OCI-LY7 (cell line): ENCODE results near the gene CATSPERE. TPM values are rescaled to one million over a fixed set of nuclear protein-coding genes. Genes with fewer than 3 reads are reported as not detected.
"Not testable (repeated sequence)": the region's sequence is repeated elsewhere in the genome, so short reads cannot be mapped to it uniquely, and the experiment has no call there.

Experiments
- BruUV-seq: library from RNA; stranded (reverse); fragments of 400-500 nt; replicated peaks from 2 replicates; lab custom pipeline; 2021; lab: Mats Ljungman, UMichigan
- CTCF ChIA-PET: fragments of 300-600 bp; sonication (Branson Sonifier 250); formaldehyde crosslinking; loops from one replicate; lab custom pipeline; 2022; ENCODE audit warnings: antibody characterized with exemption; ENCODE audit not compliant: unreplicated experiment; lab: Charles Lee
- POLR2A ChIA-PET: fragments of 300-600 bp; sonication (Branson Sonifier 250); formaldehyde crosslinking; loops from one replicate; lab custom pipeline; 2022; ENCODE audit warnings: antibody characterized with exemption; lab: Charles Lee
- DNase-seq: peaks from one replicate; pipeline ENCODE4 v3.0.0-alpha.2; 2015; ENCODE audit warnings: low spot score
- H2AFZ ChIP-seq: fragments of 200-600 bp; sonication (generic), shearing (Covaris generic); 2 replicates; pipeline ENCODE4 v1.6.1; 2014; ENCODE audit warnings: mild to moderate bottlenecking, antibody characterized with exemption, low read length, moderate library complexity
- H3K27ac ChIP-seq: fragments of 200-600 bp; sonication (generic); 2 replicates; pipeline ENCODE4 v1.5.1; 2014; ENCODE audit warnings: mixed run types, low read depth, mild to moderate bottlenecking, moderate library complexity, low read length, inconsistent platforms; ENCODE audit not compliant: poor library complexity, severe bottlenecking
- H3K36me3 ChIP-seq: fragments of 200-600 bp; sonication (generic); 2 replicates; pipeline ENCODE4 v1.6.1; 2014; ENCODE audit warnings: mild to moderate bottlenecking, antibody characterized with exemption, low read length, moderate library complexity, mixed read lengths; ENCODE audit not compliant: insufficient read depth
- H3K4me1 ChIP-seq: fragments of 200-600 bp; sonication (generic); 2 replicates; pipeline ENCODE4 v1.5.1; 2014; ENCODE audit warnings: mild to moderate bottlenecking, low read length; ENCODE audit not compliant: insufficient read depth, poor library complexity, severe bottlenecking
- H3K4me2 ChIP-seq: fragments of 200-600 bp; sonication (generic); 2 replicates; pipeline ENCODE4 v1.6.1; 2014; ENCODE audit warnings: mild to moderate bottlenecking, low read length
- H3K4me3 ChIP-seq: fragments of 200-600 bp; sonication (generic); 2 replicates; pipeline ENCODE4 v1.5.1; 2014; ENCODE audit warnings: mild to moderate bottlenecking, low read depth, low read length; ENCODE audit not compliant: poor library complexity, severe bottlenecking
- H3K79me2 ChIP-seq: fragments of 200-600 bp; sonication (generic); 2 replicates; pipeline ENCODE4 v1.6.1; 2016; ENCODE audit warnings: low read depth, mild to moderate bottlenecking, low read length, moderate library complexity, mixed read lengths; ENCODE audit not compliant: insufficient read depth
- H3K9me2 ChIP-seq: fragments of 200-600 bp; sonication (generic); 2 replicates; pipeline ENCODE4 v1.6.1; 2016; ENCODE audit warnings: mild to moderate bottlenecking, low read length, mixed read lengths; ENCODE audit not compliant: insufficient read depth
- H3K9me3 ChIP-seq: fragments of 200-600 bp; sonication (generic); 2 replicates; pipeline ENCODE4 v1.6.1; 2014; ENCODE audit warnings: mild to moderate bottlenecking, mixed run types, low read length, mixed read lengths
- H4K20me1 ChIP-seq: fragments of 200-600 bp; sonication (generic); 2 replicates; pipeline ENCODE4 v1.6.1; 2014; ENCODE audit warnings: mild to moderate bottlenecking, antibody characterized with exemption, low read length, moderate library complexity, mixed read lengths; ENCODE audit not compliant: insufficient read depth
- CTCF ChIP-seq: fragments of 200-600 bp; sonication (generic); conservative IDR thresholded peaks from 2 replicates; pipeline ENCODE4 v1.5.1; 2014; ENCODE audit warnings: mild to moderate bottlenecking, antibody characterized with exemption, low read length, moderate library complexity, mixed read lengths
- EZH2phosphoT487 ChIP-seq: fragments of 200-600 bp; sonication (generic); IDR thresholded peaks from 2 replicates; pipeline ENCODE4 v1.6.1; 2018; ENCODE audit warnings: low read depth, borderline replicate concordance, mild to moderate bottlenecking, mixed run types, antibody characterized with exemption, low read length, moderate library complexity, mixed read lengths
- intact Hi-C: fragments of 100-400 bp; cut with micrococcal nuclease; formaldehyde crosslinking; loops from one replicate; pipeline ENCODE4 v1.10.0; 2022; ENCODE audit not compliant: unreplicated experiment
- total RNA-seq, 2 experiments: library from RNA; depleted of rRNA in 1 of 2; stranded (reverse); fragments of >200 nt in 1 of 2; shearing (Covaris generic) in 1 of 2; gene quantifications; 2 replicates each; pipeline ENCODE4 v1.2.3, GENCODE V29; 2014 to 2022

CATSPERE gene
- total RNA-seq, 2 experiments from 2014 or later = 0.41 to 1.1 TPM

DNA sequence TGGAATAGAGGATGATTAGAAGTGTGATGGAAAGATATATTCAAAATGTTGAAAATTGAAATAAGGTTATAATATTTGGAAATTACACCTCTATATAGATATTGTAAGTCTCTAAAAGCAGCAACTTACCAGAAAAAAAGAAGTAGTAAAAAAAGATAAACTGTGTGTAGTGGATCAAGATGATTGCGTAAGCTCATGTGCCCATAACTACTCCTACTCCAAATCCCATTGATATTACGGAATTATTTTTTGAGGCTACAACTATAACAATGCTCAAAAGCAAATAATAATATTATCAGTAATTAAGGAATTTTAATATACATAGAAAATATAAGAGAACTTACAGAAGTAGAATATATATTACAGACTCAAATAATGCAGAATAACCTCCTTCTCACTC lies 33.6 kb downstream of the CATSPERE start:
- ChIA-PET CTCF (no interaction called here), POLR2A (no interaction called here)
- no peak for DNase-seq
- Histone ChIP-seq H3K9me2 (no peaks in the 10 kb centered on the region), H3K4me3 (no peak overlapping the region), H3K79me2 (no peaks in the 10 kb centered on the region), H3K9me3 (no peaks in the 10 kb centered on the region), H4K20me1 (no peaks in the 10 kb centered on the region), H3K4me2 (no peak overlapping the region), H3K4me1 (no peaks in the 10 kb centered on the region), H2AFZ (no peak overlapping the region), H3K27ac (no peak overlapping the region), H3K36me3 (no peaks in the 10 kb centered on the region)
- TF ChIP-seq EZH2phosphoT487 (no peak), CTCF (no peak)
- intact Hi-C loops = no loop called here
- no TSS peak for BruUV-seq

GRCh38 chr1:244496186-244496585 lies 35.1 kb downstream of the CATSPERE start:
- intact Hi-C loops = no loop called here
- no peak overlapping the region for H2AFZ ChIP-seq
- BruUV-seq = no TSS peak
- H3K36me3 ChIP-seq = no peaks in the 10 kb centered on the region
- no peak for TF ChIP-seq EZH2phosphoT487
- no peak for TF ChIP-seq CTCF
- H3K79me2 ChIP-seq = no peaks in the 10 kb centered on the region
- H3K9me2 ChIP-seq = no peaks in the 10 kb centered on the region
- no peak overlapping the region for H3K4me3 ChIP-seq
- ChIA-PET CTCF (no interaction called here), POLR2A (interaction anchor here (1.1 kb wide), 1 partner anchor 16 kb away, joined by 3 read pairs; no protein-coding TSS in a partner anchor)
- no peaks in the 10 kb centered on the region for H4K20me1 ChIP-seq
- H3K27ac ChIP-seq = no peak overlapping the region
- H3K4me2 ChIP-seq = no peak overlapping the region
- no peaks in the 10 kb centered on the region for H3K4me1 ChIP-seq
- no peaks in the 10 kb centered on the region for H3K9me3 ChIP-seq
- DNase-seq = no peak

DNA sequence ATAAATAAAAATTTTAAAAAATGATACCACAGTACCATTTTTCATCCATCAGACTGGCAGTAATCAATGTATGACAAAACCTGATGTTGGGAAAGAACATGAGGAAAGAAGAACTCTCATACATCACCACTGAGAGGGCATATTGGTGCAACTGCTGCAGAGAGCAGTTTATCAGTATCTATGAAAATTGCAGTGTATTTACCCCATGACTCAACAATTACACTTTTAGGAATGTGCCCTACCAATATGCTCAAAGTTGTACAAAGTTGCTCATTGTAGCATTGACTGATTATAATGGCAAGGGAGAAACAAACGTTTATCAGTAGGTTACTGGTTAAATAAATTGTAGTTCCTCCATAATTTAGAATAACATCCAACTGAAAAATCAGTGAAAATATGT lies 36.7 kb downstream of the CATSPERE start:
- no peaks in the 10 kb centered on the region for H3K79me2 ChIP-seq
- no peaks in the 10 kb centered on the region for H3K9me3 ChIP-seq
- BruUV-seq = no TSS peak
- POLR2A ChIA-PET = no interaction called here
- no peak for DNase-seq
- CTCF ChIA-PET = no interaction called here
- no peak overlapping the region for H3K27ac ChIP-seq
- H3K4me3 ChIP-seq = no peak overlapping the region
- no peak for TF ChIP-seq EZH2phosphoT487
- no peak for TF ChIP-seq CTCF
- no peaks in the 10 kb centered on the region for H4K20me1 ChIP-seq
- H2AFZ ChIP-seq = no peak overlapping the region
- no peaks in the 10 kb centered on the region for H3K9me2 ChIP-seq
- H3K4me2 ChIP-seq = no peak overlapping the region
- H3K36me3 ChIP-seq = no peaks in the 10 kb centered on the region
- intact Hi-C loops = no loop called here
- H3K4me1 ChIP-seq = no peaks in the 10 kb centered on the region

GRCh38 chr1:244499484-244499883 lies 38.4 kb downstream of the CATSPERE start:
- DNase-seq, H3K9me3 ChIP-seq, CTCF ChIA-PET, BruUV-seq, H3K79me2 ChIP-seq, H3K4me2 ChIP-seq, H2AFZ ChIP-seq, H3K9me2 ChIP-seq, H3K4me3 ChIP-seq, POLR2A ChIA-PET, H3K4me1 ChIP-seq, H3K36me3 ChIP-seq, H3K27ac ChIP-seq, H4K20me1 ChIP-seq, intact Hi-C loops: not testable (repeated sequence)
